WERI-Rb-1 (cell line): ENCODE data around the gene CDNF.
"Not testable (repeated sequence)": the region's sequence is repeated elsewhere in the genome, so short reads cannot be mapped to it uniquely, and the experiment has no call there.

Experiments used
- DNase-seq: peaks from one replicate; pipeline ENCODE4 v3.0.0-alpha.2; 2020
- H3K27ac ChIP-seq: fragments of 250-450 bp; sonication (Bioruptor Pico); 2 replicates; pipeline ENCODE4 v1.5.1; 2020; ENCODE audit warnings: mild to moderate bottlenecking, moderate library complexity
- H3K27me3 ChIP-seq: fragments of 250-450 bp; sonication (Bioruptor Pico); 2 replicates; pipeline ENCODE4 v1.5.1; 2021; ENCODE audit warnings: mild to moderate bottlenecking, low read depth, moderate library complexity; ENCODE audit not compliant: insufficient read depth, severe bottlenecking
- H3K36me3 ChIP-seq: fragments of 250-450 bp; sonication (Bioruptor Pico); 2 replicates; pipeline ENCODE4 v1.5.1; 2020; ENCODE audit warnings: mild to moderate bottlenecking, moderate library complexity
- H3K4me3 ChIP-seq: 2 replicates; pipeline ENCODE4 v1.5.1; 2011; ENCODE audit warnings: low read depth, mild to moderate bottlenecking, control low read depth, low read length
- H3K9me3 ChIP-seq: fragments of 250-450 bp; sonication (Bioruptor Pico); 2 replicates; pipeline ENCODE4 v1.5.1; 2021; ENCODE audit warnings: mild to moderate bottlenecking, moderate library complexity; ENCODE audit not compliant: severe bottlenecking
- TF ChIP-seq, protein P1 (sequence below): IDR thresholded peaks from 2 replicates; pipeline ENCODE4 v1.5.1; 2011; ENCODE audit warnings: low read depth, mild to moderate bottlenecking, control low read depth, inconsistent platforms, low read length

The CDNF gene

DNA sequence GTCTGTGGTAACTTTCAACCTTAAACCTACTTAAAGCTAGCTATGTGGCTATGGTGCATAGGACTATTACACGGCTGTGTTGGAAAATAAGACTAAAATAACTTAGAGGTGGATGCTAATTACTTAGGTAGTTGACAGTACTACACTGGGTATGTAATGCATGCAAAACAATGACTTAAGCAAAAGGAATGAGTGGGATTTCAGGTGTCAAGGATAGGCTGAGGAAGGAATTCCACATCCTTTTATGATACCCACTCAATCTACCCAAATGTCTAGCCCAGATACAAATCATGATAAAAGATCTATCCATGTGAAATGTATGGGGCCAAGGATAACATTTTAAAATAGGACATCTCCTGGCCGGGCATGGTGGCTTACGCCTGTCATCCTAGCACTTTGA, 13.9 kb downstream of the CDNF start:
- no peak for DNase-seq
- H3K27me3 ChIP-seq: no peaks in the 10 kb centered on the region
- H3K4me3 ChIP-seq: no peak overlapping the region
- TF ChIP-seq, protein P1, sequence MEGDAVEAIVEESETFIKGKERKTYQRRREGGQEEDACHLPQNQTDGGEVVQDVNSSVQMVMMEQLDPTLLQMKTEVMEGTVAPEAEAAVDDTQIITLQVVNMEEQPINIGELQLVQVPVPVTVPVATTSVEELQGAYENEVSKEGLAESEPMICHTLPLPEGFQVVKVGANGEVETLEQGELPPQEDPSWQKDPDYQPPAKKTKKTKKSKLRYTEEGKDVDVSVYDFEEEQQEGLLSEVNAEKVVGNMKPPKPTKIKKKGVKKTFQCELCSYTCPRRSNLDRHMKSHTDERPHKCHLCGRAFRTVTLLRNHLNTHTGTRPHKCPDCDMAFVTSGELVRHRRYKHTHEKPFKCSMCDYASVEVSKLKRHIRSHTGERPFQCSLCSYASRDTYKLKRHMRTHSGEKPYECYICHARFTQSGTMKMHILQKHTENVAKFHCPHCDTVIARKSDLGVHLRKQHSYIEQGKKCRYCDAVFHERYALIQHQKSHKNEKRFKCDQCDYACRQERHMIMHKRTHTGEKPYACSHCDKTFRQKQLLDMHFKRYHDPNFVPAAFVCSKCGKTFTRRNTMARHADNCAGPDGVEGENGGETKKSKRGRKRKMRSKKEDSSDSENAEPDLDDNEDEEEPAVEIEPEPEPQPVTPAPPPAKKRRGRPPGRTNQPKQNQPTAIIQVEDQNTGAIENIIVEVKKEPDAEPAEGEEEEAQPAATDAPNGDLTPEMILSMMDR: no peak
- no peaks in the 10 kb centered on the region for H3K36me3 ChIP-seq
- H3K9me3 ChIP-seq: no peaks in the 10 kb centered on the region
- H3K27ac ChIP-seq: no peak overlapping the region

- no peak overlapping the region for H3K27ac ChIP-seq
- DNase-seq: no peak
- H3K9me3 ChIP-seq: no peaks in the 10 kb centered on the region
- H3K4me3 ChIP-seq: no peak overlapping the region
- no peaks in the 10 kb centered on the region for H3K27me3 ChIP-seq
- TF ChIP-seq, protein P1: peak; percentile 34; the same call in 1 of the 2 replicates
- H3K36me3 ChIP-seq: no peaks in the 10 kb centered on the region
Observed at GRCh38 chr10:14822879-14823755, 14.7 kb downstream of the CDNF start.

DNA sequence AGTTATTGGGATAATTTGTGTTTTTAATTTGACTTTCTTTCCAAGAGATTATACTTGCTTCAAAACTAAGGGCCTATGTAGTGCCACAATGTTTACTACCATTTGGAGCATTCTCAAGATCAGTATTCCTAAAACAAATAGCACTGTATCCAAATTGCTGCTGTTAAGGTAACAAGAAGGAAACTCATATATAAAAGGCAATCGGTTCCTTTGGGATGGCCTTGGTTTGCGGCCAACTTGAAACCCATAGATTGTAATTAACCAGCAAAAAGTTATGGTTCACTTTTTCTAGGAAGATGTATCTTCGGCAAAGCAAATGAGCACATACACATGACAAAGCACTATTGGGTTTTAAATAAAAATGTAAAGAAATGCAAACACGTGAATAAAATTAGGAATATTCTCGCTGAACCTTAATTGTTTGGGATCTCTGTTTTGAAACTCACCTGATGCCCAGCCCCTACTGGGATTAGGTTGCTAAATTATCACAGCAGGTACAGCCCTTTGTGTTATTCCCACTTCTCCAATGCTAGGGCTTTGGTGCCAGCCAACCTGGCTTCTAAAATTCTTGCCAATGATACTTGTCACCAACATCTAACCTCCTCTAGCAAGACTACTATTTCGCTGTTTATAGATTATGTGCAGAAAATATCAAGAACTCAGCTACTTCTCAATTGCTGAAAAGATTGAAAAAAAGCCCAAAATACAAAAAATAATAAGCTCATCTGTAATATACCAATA, 16.0 kb downstream of the CDNF start:
- Histone ChIP-seq H3K36me3 (no peaks in the 10 kb centered on the region), H3K9me3 (no peaks in the 10 kb centered on the region), H3K27ac (no peak overlapping the region), H3K27me3 (no peaks in the 10 kb centered on the region), H3K4me3 (no peak overlapping the region)
- DNase-seq: no peak
- TF ChIP-seq, protein P1: no peak

- H3K9me3 ChIP-seq: no peaks in the 10 kb centered on the region
- H3K4me3 ChIP-seq: no peak overlapping the region
- no peak overlapping the region for H3K27ac ChIP-seq
- TF ChIP-seq, protein P1: no peak
- H3K36me3 ChIP-seq: no peaks in the 10 kb centered on the region
- DNase-seq: no peak
- H3K27me3 ChIP-seq: no peaks in the 10 kb centered on the region
Observed at GRCh38 chr10:14820775-14821154, 17.1 kb downstream of the CDNF start.

GRCh38 chr10:14820010-14820774, 17.6 kb downstream of the CDNF start:
- TF ChIP-seq, protein P1: no peak
- H3K4me3 ChIP-seq: no peak overlapping the region
- H3K27ac ChIP-seq: no peak overlapping the region
- H3K36me3 ChIP-seq: no peaks in the 10 kb centered on the region
- no peak for DNase-seq
- no peaks in the 10 kb centered on the region for H3K9me3 ChIP-seq
- no peaks in the 10 kb centered on the region for H3K27me3 ChIP-seq

GRCh38 chr10:14816717-14817116, 21.1 kb downstream of the CDNF start:
- not testable (repeated sequence) for H3K4me3 ChIP-seq, H3K36me3 ChIP-seq, H3K27ac ChIP-seq, H3K27me3 ChIP-seq, DNase-seq, H3K9me3 ChIP-seq
